Skin of body (tissue), 2 donors: Measurements from ENCODE around the gene CARD11. TPM values are rescaled to one million over a fixed set of nuclear protein-coding genes. Genes with fewer than 3 reads are reported as not detected.
"Not testable (repeated sequence)": the region's sequence is repeated elsewhere in the genome, so short reads cannot be mapped to it uniquely, and the experiment has no call there.

Experiments
- DNase-seq: peaks from one replicate; lab custom pipeline; 2025; lab: John Stamatoyannopoulos, UW
- total RNA-seq: library from RNA; depleted of rRNA; stranded (reverse); fragments of >200 nt; gene quantifications from one replicate; pipeline ENCODE4 v1.2.3, GENCODE V29; 2014

Gene CARD11
- total RNA-seq, 1 donor from 2014 or later: 0.59 TPM

DNA sequence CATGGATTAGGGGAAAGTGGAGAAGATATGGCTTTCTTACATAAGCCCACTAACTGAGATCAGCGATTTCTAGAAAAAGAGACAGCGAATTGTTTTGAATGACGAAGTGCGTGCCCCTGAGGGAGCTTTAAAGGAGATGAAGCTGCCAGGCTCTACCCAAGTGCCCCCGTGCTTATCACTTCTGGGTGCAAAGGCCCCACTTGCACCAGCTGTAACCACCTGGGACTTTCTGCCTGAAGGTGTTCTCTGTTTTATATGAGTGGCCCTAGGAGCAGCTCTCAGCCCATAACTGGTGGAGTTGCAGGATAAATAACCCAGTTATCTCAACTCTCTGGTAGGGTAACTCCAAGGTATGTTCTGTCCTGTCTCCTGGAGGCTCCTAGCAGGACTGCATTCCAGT is 20.4 kb upstream of the CARD11 start:
- DNase-seq: no peak

DNA sequence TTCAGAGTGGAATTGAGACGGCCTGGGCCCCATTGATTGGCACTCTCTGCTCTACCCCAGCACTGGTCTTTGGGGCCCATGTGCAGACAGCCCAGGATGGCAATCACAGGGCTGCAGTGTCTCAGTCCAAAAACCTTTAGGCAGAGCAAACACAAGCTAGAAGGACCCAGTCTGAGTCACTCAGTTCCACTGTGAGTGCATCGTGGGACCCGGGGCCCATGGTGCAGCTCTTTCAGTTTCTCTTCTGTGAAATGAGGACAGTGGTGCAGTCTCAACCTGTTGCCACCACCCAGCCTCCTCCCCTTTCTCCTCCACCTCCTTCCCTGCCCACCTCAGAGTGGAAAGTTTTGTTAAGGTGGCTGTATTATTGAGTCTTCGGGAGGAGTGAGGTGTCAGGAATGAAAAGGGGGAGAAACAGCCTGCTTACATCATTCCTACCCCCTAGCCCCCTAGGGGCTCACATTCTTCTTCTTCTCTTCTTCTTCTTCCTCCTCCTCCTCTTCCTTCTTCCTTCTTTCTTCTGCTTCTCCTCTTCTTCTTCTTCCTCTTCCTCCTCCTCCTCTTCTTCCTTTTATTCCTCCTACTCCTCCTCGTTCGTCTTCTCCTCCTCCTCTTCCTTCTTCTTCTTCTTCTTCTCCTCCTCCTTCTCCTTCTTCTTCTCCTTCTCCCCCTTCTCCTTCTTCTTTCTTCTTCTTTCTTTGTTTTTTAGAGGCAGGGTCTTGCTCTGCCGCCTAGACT is 19.5 kb upstream of the CARD11 start:
- no peak for DNase-seq

- DNase-seq: no peak
Measured at GRCh38 chr7:3057066-3057420, 13.4 kb upstream of the CARD11 start.

DNA sequence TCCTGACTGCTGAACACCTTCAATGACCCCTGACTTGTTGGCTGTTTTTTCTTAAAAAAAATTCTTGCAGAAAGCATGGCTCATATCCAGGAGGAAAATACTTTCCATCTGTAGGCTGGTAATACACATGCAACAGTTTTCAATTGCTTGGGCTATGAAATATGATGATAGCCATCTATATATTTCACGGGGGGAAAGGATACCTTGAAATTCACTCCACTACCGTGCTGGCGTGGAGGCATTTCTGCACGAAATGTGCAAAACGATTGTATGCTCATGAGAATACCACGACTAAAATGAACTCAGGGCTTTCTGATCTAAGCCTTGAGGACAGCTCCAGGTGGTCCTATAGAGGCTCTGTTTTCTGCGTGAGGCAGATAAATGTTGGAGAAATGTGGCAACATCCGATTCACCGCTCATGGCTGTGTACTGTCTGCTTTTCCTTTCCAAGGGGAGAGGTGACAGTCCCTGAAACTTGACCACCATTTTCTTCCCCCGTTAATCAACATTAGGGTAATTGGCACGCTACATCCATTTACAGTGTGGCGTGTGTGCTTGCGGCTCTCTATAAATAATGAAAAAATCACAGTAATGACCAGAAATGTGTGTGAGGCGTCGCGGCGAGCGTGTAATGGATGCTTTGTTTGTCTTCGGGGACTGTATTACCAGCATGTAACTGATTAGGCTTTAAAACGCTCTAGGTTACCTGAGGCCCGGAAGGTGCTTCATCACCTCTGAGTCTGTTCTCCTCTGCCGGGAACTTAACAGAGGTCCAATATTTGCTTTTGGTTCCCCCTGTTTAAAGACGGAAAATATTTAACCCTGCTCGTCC is 12.8 kb upstream of the CARD11 start:
- DNase-seq: no peak

DNA sequence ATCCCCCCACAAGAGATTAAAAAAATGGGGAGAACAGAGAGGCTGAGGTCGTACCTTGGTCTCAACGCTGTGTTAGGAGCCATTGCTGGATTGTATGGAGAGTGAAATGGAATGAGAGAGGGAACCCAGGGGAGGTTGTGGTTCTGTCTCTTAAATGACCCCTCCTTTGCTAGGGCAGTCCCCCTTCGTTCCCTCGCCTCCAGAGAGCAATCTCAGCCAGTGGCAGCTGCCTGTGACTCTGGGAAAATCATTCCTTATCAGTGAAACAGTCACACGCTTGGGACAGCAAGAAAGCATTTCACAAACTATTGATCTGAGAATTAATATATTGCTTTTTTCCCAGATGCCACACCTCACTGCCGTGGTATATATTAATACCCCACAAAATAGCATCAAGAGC is 12.0 kb upstream of the CARD11 start:
- DNase-seq: no peak

DNA sequence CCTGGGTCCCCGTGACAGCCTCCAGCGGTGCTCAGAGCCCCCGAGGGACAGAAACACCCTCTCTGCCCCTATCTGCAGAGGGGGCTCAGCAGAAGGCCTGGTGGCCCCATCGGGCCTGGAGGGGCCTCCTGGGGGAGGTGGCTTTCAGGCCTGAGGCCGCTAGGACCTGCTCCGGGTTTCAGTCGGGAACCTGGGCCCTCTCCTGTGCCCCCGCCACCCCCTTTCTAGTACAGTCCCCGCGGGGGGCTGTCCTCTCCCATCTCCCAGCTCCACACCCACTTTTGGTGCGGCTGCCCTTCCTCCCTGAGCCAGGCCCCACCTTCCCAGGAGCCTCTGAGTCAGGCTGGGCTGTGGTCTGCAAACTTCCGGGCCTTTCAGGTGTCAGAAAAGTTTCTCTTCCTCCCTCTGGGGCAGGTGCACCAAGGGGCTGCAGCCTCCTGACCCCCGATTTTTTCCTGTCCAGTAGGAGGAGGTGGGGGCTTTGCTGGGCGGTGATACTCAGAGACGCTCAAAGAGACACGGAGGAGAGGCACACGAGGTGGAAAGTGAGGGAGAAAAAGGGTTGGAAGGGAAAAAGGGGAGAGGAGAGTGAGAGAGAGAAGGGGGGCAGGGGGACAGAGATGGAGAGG is 692 bp downstream of the CARD11 start:
- DNase-seq: no peak

- no peak for DNase-seq
Measured at GRCh38 chr7:3041986-3042675, 1.5 kb downstream of the CARD11 start.

- no peak for DNase-seq
Measured at GRCh38 chr7:3039787-3040186, 3.9 kb downstream of the CARD11 start.

- DNase-seq: not testable (repeated sequence)
Measured at GRCh38 chr7:3038011-3038410, 5.7 kb downstream of the CARD11 start.

- no peak for DNase-seq
Measured at GRCh38 chr7:3037259-3037658, 6.4 kb downstream of the CARD11 start.

- DNase-seq: no peak
Measured at GRCh38 chr7:3034591-3035150, 9.0 kb downstream of the CARD11 start.

DNA sequence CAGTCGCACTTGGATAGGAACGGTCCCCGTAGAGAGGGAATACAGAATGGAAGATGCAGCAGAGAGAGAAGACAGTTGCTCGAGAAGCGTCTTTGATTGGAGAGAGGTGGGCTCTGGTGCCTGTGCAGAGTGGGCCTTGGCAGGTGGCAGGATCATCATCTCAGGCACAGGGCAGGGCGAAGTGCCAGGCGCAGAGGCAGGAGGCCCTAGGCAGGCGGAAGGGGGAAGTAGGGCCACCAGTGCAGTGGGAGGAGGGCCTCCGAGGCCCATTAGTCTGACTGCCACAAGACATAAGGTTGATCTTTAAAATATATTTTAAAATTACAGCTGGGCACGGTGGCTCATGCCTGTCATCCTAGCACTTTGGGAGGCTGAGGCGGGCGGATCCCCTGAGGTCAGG is 10.1 kb downstream of the CARD11 start:
- no peak for DNase-seq

GRCh38 chr7:3033136-3033535 is 10.5 kb downstream of the CARD11 start:
- DNase-seq: no peak

GRCh38 chr7:3032256-3032655 is 11.4 kb downstream of the CARD11 start:
- no peak for DNase-seq

DNA sequence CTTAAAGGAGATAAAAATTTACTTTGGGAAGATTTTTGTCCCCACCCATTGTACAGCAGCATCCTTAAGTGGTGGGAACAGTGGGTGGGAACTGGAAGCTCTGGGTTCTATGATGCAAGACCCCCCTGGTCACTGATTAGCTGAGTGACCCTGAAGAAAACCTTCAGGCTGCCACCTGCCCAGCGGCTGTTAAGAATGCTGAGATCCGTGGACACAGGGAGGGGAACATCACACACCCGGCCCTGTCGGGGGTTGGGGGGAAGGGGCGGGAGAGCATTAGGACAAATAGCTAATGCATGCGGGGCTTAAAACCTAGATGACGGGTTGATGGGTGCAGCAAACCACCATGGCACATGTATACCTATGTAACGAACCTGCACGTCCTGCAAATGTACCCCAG is 14.5 kb downstream of the CARD11 start:
- DNase-seq: no peak

GRCh38 chr7:3028758-3029093 is 14.9 kb downstream of the CARD11 start:
- DNase-seq: no peak

DNA sequence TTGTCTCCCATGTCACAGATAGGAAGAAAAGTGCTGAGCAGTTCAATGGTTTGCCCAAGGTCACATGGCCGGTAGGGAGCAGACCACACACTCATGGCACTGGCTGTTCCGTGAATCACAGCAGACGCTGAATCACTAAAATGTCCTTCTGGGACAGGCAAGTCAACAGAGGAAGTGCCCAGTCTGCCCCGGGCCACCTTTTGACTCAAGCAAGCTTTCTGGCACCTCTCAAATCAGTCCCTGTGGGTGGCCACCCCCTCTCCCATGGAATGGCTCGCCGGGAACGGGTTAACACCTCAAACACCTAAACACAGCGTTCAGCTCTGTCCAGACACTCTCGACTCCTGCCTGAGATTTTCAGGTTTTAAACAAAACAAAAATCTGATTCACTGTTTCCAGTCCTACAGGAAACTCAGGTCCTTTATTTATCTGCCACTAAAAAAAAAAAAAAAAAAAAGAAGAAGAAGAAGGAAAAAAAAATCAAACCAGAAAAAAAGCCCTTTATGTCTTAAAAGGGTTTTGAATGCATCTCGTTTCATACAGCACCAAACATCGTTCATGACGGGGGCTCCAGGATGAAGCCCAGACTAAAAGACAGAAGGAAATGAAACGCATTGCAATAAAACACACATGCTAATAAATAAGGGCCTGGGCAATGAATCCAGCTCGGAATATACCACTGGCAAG is 15.5 kb downstream of the CARD11 start:
- DNase-seq: no peak

- no peak for DNase-seq
Measured at GRCh38 chr7:3027005-3027845, 16.4 kb downstream of the CARD11 start.

DNA sequence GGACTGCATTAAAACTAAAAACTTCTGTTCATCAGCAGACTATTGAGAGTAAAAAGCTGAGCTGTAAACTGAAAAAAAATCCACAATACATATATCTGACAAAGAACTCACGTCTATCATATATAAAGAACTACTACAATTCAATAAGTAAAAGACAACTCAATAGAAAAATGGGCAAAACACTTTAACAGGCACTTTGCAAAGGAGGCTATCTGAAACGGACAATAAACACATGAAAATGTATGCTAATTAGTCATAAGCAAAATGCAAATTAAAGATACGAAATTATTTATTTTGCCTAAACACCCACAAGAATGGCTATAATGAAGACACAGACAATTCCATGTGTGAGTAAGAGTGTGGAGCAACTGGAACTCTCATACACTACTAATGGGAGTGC is 18.1 kb downstream of the CARD11 start:
- DNase-seq: no peak

DNA sequence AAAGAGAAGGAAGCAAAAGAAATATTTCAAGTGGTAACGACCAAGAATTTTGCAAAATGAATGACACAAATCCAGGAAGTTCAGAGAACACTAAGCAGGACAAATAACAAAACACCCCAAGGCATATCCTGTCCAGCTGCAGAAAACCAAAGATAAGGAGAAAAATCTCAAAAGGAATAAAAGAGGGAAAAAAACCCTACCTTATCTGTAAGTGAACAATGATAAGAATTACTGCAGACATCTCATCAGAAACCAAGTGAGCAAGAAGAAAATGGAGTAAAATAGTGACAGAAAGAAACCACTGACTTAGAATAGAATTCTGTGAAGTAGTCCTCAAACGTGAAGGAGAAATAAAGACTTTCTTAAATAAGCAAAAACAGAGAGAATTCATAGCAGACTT is 21.8 kb downstream of the CARD11 start:
- no peak for DNase-seq
